Stimulated activated CD8-positive, alpha-beta memory T cell treated with anti-CD3 and anti-CD28 coated beads, Interleukin-4, amount 100 ng/mL, for 4 hours (primary cell): ENCODE measurements around the gene HHIP.

ENCODE experiments used
- DNase-seq, 2 donors: peaks; one replicate each; pipeline ENCODE4 v3.0.0-alpha.2; 2020; ENCODE audit warnings: low read depth in 2 of 2, low spot score in 1 of 2

Gene HHIP

DNA sequence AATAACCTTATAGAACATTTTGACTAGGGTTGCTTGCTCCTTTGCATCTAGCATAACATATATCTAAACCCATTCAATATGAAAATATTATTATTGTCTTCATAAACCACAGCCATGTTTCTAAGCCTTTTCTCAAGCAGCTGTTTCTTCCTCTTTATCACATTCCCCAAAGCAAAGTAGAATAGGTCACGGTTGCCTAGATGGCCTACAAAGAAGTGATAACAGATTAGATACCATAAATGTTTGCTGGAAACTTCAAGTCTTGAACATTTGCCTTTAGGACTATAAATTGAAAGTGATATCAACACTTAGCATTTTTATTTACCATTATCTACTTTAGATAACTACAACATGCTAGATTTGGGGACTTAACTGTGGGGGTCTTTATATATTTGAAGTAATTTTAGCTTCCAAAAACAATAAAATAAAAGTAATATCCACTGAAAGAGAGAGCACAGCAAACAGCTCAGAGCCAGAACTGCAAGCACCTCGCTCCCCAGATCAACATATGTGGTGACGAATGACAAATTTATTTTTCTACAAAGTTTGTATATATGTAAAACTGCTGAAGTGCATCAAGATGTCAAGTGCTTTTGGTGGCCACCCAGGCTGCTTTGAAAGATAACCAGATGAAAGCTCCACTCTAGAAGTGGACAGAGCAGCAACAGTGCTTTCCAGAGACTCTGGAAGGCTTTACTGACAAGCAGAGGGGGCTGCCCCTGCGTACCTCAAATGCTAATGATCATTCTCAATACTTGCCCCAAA lies 8.0 kb downstream of the HHIP start:
- no peak for DNase-seq

DNA sequence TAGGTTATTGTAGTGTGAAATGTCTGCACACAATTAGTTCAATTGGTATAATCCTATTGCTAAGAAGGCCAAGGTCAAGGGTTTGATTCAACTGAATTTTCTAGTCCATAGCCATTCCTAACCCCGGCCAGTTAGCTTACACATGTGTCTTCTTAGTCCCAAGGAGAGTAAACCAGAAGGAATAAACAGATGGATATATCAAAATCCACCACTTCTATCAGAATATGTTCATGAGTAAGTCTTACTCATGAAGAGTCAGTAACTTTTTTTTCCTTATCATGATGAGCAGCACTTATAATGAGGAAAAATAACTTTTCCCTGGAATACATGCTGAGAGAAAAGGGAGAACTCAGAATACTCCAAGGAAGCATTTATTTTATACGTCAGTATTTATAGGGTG lies 9.5 kb downstream of the HHIP start:
- DNase-seq: no peak

DNA sequence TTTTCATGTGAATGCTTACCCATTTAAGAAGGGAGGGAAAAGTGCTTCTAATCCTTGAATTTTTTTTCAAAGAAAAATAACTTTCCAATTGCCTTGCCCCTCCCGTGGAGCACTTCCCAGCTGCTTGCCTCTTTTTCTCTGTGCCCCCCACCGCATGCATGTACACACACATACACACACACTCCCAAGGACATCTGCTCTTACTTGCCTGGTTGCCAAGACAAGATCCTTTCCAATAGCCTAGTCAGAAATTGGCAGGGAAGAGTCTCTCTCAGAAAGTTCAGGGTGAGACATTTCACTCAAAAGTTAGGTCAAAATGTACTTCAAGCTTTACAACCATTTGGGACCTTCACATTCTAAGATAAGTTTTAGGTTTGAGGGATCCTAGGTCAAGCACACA lies 10.9 kb downstream of the HHIP start:
- DNase-seq: no peak

DNA sequence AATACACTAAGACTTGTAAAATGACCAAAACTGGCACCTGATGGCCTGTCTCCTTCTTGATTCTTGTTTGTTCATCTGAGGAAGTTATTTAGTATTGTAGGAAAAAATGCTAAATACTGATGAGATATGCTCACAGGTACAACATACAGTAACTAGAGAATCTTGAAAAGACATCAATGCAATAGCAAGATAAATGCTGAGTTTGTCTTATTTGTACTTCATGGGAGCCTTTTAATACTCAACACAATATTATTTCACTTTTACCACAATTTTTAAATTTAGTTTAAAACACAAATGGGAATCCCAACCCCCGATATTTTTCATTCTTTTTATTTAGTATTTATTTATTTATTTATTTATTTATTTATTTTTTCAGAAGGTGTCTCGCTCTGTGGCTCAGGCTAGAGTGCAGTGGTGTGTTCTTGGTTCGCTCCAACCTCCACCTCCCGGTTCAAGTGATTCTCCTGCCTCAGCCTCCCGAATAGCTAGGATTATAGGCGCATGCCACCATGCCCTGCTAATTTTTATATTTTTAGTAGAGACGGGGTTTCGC lies 12.1 kb downstream of the HHIP start:
- no peak for DNase-seq

- no peak for DNase-seq
Measured at GRCh38 chr4:144658903-144659302, 12.9 kb downstream of the HHIP start.

- DNase-seq: no peak
Measured at GRCh38 chr4:144659447-144659846, 13.5 kb downstream of the HHIP start.

DNA sequence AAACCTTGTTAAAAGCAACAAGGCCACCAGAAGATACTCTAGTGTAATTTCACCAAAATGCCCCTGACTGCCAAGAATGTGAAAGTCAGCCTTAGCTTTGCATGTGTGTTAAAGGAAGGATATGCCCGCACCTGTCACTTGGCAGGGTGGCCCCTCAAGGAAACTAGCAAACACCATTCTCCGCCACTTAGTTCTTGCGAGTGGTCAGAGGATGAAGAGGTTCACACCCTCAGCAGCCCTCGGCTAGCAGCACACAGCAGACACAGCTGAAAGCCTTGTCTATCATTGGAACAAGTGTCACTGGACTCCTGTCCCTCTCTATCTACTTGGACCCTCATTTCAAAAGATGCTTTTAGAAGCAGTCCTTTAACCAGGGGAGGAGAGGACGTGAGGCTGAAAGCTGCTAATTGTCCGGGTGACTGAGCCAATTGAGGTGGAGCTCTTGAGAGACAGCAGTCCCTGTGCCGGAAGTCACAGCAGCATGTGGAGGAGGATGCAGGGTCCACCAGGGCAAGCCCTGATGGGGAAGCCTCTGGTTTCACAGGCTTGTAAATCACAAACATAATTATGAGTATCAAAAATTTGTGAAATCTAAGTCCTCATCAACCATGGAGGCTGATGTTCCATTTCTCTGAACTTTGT lies 18.0 kb downstream of the HHIP start:
- DNase-seq: no peak

DNA sequence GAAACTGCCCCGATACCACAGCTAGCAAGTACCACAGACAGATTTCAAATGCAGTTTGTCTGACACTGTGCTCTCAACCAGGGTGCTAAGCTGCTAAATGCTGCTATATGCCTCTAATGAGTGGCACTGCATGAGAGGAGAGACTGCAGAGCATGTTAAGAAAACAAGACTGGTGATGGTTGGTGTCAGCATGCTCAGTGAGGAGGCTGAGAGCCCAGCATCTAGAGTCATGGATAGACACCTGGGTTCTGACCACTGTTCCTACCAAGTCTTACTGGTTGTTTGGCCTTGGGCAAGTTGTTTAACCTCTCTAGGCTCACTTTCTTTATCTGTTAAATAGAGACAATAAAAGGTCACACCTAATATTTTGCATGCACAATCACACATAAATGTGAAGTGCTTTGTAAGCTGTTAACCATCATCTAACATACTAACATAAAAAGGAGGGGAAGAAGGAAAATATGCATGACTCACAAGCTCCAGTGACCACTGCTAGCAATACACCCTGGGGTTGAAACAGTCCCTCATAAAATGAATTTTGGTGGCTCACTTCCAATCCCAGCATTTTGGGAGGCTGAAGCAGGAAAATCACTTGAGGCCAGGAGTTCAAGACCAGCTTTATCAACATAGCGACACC lies 20.7 kb downstream of the HHIP start:
- DNase-seq: no peak

- no peak for DNase-seq
Measured at GRCh38 chr4:144667500-144667899, 21.5 kb downstream of the HHIP start.

DNA sequence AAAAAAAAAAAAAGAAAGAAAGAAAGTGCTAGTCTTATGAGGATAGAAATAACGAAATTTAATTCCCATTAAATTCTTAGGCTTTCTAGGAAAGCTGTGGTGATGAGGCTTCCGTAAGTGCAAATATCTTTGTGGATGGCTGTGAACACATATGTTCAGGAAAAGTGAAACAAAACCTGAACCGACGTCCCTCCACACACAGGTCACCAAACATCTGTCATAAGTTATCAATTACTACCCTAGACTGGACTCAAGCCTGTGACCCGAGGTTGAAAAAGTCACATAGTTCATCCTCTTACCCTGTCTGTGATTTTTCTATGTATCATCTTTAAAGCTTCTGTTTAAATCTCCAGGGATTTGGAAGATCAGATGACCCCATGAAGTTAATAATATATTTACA lies 24.8 kb downstream of the HHIP start:
- DNase-seq: no peak

GRCh38 chr4:144674711-144675110 lies 28.8 kb downstream of the HHIP start:
- DNase-seq: no peak

DNA sequence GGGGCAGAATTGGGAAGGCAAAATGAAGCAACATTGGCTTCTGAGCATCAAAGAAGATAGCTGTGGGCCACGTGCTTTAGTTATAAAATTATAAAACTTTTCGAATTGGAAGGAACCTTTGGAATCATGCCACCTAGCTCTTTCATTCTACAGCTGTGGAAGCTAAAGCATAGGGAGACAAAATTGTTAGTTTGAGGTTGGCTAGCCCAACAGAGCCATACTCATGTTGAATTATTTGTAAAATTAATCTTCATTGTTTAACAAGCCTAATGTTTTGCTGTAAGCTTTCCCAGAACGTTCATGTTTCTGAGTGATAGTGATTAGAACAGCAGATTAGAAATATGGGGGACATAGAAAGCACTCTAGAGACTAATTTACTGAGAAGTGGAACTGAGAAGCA lies 35.9 kb downstream of the HHIP start:
- DNase-seq: no peak

GRCh38 chr4:144683516-144683915 lies 37.6 kb downstream of the HHIP start:
- no peak for DNase-seq

GRCh38 chr4:144685911-144686310 lies 40.0 kb downstream of the HHIP start:
- no peak for DNase-seq

DNA sequence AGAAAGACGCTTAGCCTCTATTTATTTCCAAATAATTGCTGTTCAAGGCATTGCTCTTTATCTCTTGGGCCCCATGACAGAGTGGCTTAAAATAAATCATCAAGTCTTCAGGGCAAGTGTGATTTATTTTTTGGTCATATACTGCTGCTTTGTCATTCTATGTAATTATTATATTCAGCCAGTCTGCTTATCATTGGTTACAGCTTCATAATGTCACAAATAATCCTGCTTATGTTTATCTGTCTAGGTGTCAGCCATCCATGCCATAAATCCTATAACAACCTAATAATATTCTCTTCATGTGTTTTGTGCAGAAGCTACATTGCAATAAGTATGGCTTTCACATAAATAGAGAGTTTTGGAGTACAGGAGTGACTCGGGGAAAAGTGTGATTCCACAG lies 41.0 kb downstream of the HHIP start:
- no peak for DNase-seq

GRCh38 chr4:144687466-144687865 lies 41.5 kb downstream of the HHIP start:
- DNase-seq: no peak

GRCh38 chr4:144688035-144688569 lies 42.1 kb downstream of the HHIP start:
- DNase-seq: no peak

GRCh38 chr4:144689125-144689524 lies 43.2 kb downstream of the HHIP start:
- DNase-seq: no peak

- DNase-seq: no peak
Measured at GRCh38 chr4:144695721-144696120, 49.8 kb downstream of the HHIP start.

GRCh38 chr4:144696376-144696775 lies 50.4 kb downstream of the HHIP start:
- DNase-seq: no peak

- no peak for DNase-seq
Measured at GRCh38 chr4:144699565-144699964, 53.6 kb downstream of the HHIP start.

GRCh38 chr4:144701683-144702233 lies 55.8 kb downstream of the HHIP start:
- DNase-seq: no peak
